ENCODE data around the gene MGMT. TPM values are rescaled to one million over a fixed set of nuclear protein-coding genes. Genes with fewer than 3 reads are reported as not detected.

MGMT gene
- total and polyA plus RNA-seq, 8 donors, result 1.2 to 37.8 (median 21.3) TPM

DNA sequence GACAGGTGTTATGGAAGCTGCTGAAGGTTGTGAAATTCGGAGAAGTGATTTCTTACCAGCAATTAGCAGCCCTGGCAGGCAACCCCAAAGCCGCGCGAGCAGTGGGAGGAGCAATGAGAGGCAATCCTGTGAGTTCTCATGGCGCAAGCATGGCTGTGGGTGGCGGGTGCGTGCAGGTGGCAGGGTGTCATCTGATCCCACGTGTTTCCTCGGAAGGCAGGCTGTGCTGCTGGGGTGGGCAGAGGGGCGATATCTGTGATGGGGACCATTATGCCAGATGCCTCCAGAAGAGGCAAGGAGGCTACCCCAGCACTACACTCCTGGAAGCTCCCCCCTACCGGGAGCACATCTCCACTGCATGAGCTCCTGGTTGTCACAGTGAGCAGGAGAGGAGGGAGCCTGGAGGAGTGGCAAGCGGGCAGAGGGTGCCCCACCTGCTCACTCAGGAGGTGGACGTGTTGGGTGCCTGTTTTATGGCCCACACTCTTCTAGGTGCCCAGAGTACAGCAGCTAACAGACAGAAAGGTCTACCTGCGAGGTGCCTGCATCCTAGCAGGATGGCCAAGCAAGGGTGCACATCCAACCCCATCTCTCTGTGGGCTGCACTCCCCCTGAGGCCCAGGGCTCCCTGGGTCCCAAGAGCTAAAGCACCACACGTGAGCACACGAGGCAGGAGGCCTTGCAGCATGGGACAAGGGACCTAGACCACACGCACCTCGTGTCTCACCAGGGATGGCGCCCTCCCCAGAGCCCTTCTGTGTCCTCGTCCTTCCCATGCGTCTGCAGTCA, 292.4 kb downstream of the MGMT start:
- TF ChIP-seq, protein P1, sequence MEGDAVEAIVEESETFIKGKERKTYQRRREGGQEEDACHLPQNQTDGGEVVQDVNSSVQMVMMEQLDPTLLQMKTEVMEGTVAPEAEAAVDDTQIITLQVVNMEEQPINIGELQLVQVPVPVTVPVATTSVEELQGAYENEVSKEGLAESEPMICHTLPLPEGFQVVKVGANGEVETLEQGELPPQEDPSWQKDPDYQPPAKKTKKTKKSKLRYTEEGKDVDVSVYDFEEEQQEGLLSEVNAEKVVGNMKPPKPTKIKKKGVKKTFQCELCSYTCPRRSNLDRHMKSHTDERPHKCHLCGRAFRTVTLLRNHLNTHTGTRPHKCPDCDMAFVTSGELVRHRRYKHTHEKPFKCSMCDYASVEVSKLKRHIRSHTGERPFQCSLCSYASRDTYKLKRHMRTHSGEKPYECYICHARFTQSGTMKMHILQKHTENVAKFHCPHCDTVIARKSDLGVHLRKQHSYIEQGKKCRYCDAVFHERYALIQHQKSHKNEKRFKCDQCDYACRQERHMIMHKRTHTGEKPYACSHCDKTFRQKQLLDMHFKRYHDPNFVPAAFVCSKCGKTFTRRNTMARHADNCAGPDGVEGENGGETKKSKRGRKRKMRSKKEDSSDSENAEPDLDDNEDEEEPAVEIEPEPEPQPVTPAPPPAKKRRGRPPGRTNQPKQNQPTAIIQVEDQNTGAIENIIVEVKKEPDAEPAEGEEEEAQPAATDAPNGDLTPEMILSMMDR (IDR thresholded peaks at IDR 0.05), result no peak
- TF ChIP-seq POLR2AphosphoS5 (IDR thresholded peaks at IDR 0.05) (no peak), EP300 (IDR thresholded peaks at IDR 0.05) (no peak), POLR2A (IDR thresholded peaks at IDR 0.05) (no peak)
- H3K4me3 ChIP-seq, result no peak overlapping the region
- WGBS, 5 donors, result 90 to 96% (median 94%) methylated on average over 21 of the region's 21 CpGs
- H3K4me1 ChIP-seq, result peaks cover 0 to 9% (median 0%) of the 10 kb centered on the region in 4 donors
- H3K9me3 ChIP-seq, result peaks cover 0 to 5% (median 1%) of the 10 kb centered on the region in 4 donors
- H3K36me3 ChIP-seq, result peaks cover 10 to 35% (median 31%) of the 10 kb centered on the region in 4 donors
- intact Hi-C loops (cut with DNase I; ENCODE audit: low total_unique reads), result no loop called here
- no peaks in the 10 kb centered on the region for H3K27me3 ChIP-seq
- peak in 1 of 2 donors; percentile 17 for DNase-seq
- H3K27ac ChIP-seq, result no peak overlapping the region

DNA sequence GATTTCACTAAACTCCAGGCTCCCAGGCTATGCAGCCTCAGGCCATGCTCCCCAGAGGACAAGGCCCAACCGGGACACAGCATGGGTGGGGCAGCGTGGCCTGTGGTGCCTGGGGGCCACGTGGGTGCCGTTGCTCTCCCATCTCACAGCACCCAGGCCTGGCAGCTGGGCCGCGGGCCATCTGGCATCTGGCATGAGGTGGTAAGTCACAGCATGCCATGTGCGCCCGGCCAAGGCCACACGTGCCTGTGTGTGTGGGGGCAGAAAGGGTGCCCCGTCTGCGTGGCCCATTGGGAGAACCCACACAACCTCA, 292.9 kb downstream of the MGMT start:
- no peaks in the 10 kb centered on the region for H3K9me3 ChIP-seq
- no peak overlapping the region for H3K27ac ChIP-seq
- peaks cover 0 to 9% (median 0%) of the 10 kb centered on the region in 4 donors for H3K4me1 ChIP-seq
- DNase-seq, result peak in 1 of 2 donors; percentile 24
- WGBS, 5 donors, result 96 to 98% (median 97%) methylated on average over 8 to 11 of the region's 11 CpGs
- peaks cover 10 to 35% (median 31%) of the 10 kb centered on the region in 4 donors for H3K36me3 ChIP-seq
- no peaks in the 10 kb centered on the region for H3K27me3 ChIP-seq
- intact Hi-C loops (cut with DNase I; ENCODE audit: low total_unique reads), result no loop called here
- no peak overlapping the region for H3K4me3 ChIP-seq
- TF ChIP-seq, protein P1 (IDR thresholded peaks at IDR 0.05), result no peak
- TF ChIP-seq EP300 (IDR thresholded peaks at IDR 0.05), result no peak
- no peak for TF ChIP-seq POLR2AphosphoS5 (IDR thresholded peaks at IDR 0.05)
- TF ChIP-seq POLR2A (IDR thresholded peaks at IDR 0.05), result no peak

DNA sequence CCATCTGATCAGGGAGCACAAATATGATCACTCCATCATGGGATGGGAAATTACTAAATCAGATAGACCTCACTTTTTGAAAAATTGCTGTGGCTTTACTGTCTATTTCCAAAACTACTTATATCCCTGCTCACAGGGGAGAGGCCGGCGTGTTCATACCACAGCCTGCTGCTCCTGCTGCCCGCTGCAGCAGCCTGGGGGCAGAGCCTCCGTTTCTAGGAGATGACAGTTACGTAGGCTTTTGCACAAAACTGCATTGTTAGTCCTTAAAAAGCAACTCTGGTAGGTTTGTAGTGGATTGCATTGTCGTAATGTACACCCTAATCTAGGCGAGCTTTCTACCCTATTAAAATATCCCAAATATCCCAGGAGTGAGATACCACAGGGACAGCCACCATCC, 293.4 kb downstream of the MGMT start:
- Histone ChIP-seq H3K27ac (no peak overlapping the region), H3K4me3 (no peak overlapping the region), H3K36me3 (peaks cover 10 to 35% (median 31%) of the 10 kb centered on the region in 4 donors), H3K4me1 (peaks cover 0 to 9% (median 0%) of the 10 kb centered on the region in 4 donors), H3K27me3 (no peaks in the 10 kb centered on the region), H3K9me3 (no peaks in the 10 kb centered on the region)
- no peak for TF ChIP-seq EP300 (IDR thresholded peaks at IDR 0.05)
- TF ChIP-seq POLR2AphosphoS5 (IDR thresholded peaks at IDR 0.05), result no peak
- no peak for TF ChIP-seq POLR2A (IDR thresholded peaks at IDR 0.05)
- TF ChIP-seq, protein P1 (IDR thresholded peaks at IDR 0.05), result no peak
- no peak for DNase-seq
- intact Hi-C loops (cut with DNase I; ENCODE audit: low total_unique reads), result no loop called here
- WGBS, 5 donors, result 92 to 99% (median 98%) methylated on average over 7 of the region's 7 CpGs

DNA sequence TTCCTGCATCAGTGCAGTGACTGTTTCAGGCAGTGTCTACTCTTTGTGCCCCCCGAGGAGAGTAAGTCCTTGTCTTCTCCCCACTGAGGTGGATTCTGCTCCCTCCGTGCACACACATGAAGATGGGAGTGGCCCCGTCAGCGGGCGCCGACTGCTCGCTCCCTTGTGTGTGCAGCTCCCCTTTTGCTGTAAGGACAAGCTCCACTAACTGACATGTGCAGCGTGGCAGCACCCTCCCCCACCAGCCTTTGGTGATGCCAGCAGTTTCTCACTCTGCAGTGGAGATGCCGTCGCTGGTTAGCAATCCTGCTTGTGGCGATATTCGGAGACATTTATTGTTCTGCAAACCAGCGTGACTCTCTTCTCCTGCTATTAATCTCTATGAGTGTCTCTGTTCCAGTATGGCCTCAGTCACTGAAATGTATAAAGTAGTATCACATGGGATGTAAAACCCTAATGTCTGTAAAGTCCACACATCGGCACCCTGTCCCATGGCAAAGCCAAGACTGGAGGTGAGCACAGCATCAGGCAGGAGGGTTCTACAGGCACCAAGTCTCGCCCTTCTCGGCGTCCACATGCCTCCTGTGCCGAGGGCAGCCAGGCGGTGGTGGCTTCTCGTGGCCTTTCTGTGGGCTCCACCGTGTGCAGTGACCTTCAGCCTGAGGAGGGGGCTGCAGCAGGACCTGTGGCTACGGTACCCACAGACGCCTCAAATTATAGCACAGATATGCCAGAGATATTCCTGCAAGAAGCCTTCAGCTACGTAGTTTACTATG, 294.3 kb downstream of the MGMT start:
- peak in 1 of 2 donors; percentile 19 for DNase-seq
- Histone ChIP-seq H3K4me3 (no peak overlapping the region), H3K9me3 (no peaks in the 10 kb centered on the region), H3K27ac (no peak overlapping the region), H3K27me3 (no peaks in the 10 kb centered on the region), H3K4me1 (peaks cover 0 to 9% (median 0%) of the 10 kb centered on the region in 4 donors), H3K36me3 (peaks cover 10 to 39% (median 31%) of the 10 kb centered on the region in 4 donors)
- intact Hi-C loops (cut with DNase I; ENCODE audit: low total_unique reads), result no loop called here
- no peak for TF ChIP-seq POLR2A (IDR thresholded peaks at IDR 0.05)
- TF ChIP-seq, protein P1 (IDR thresholded peaks at IDR 0.05), result no peak
- no peak for TF ChIP-seq POLR2AphosphoS5 (IDR thresholded peaks at IDR 0.05)
- no peak for TF ChIP-seq EP300 (IDR thresholded peaks at IDR 0.05)
- WGBS, 5 donors, result 93 to 97% (median 96%) methylated on average over 23 to 24 of the region's 24 CpGs
